Measurements from ENCODE around the gene CEACAM20.
"Not testable (repeated sequence)": the region's sequence is repeated elsewhere in the genome, so short reads cannot be mapped to it uniquely, and the experiment has no call there.

Gene CEACAM20

GRCh38 chr19:44529536-44529935, at the start of gene CEACAM20:
TSS of gene CEACAM20 (minus strand) at chr19:44529675. CDS start at chr19:44529509, 166 bp downstream.
- in situ Hi-C loops (cut with MboI; ENCODE audit: low sequenced_read_pairs): no loop called here

DNA sequence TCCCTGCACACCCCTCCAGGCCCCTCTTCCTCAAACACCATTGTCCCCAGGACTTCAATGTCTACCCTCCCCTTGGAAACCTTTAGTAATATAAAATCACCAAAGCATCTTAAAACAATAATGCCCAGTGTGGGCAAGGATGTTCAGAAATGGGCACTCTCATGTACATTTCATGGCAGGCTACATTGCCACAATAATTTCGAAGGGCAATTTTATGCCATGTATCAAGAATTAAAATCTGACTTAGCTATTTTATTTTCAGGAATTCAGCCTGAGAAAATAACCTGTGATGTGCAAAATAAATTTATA, 48.0 kb upstream of the CEACAM20 start:
- in situ Hi-C loops (cut with MboI; ENCODE audit: low sequenced_read_pairs): no loop called here

GRCh38 chr19:44576843-44577565, 47.5 kb upstream of the CEACAM20 start:
- in situ Hi-C loops (cut with MboI; ENCODE audit: low sequenced_read_pairs): no loop called here

DNA sequence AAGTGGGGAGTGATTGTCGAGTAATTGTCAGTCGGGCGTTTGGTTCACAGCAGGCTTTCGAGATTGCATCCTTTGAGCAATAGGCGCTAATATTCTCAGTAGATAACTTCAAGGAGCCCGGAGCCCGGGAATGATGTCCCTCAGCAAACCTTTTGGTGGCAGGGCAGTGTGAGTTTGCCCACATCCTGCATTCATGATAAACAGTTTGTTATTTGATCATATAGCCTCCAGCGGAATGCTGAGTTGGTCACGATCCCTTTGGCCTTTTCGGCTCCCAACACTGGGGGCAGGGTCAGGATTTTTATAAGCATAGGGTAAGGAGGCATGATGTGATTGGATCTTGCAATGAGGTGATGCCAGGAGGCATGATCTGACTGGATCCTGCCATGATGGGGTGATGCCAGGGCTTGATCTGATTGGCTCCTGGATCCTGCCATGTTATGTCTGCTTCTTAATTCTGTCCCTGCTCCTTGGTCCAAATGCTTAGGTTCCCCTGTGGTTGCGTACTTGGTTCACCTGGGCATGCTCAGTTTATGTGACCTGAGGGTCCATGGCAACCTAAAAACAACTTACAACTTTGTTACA, 45.7 kb upstream of the CEACAM20 start:
- in situ Hi-C loops (cut with MboI; ENCODE audit: low sequenced_read_pairs): no loop called here

DNA sequence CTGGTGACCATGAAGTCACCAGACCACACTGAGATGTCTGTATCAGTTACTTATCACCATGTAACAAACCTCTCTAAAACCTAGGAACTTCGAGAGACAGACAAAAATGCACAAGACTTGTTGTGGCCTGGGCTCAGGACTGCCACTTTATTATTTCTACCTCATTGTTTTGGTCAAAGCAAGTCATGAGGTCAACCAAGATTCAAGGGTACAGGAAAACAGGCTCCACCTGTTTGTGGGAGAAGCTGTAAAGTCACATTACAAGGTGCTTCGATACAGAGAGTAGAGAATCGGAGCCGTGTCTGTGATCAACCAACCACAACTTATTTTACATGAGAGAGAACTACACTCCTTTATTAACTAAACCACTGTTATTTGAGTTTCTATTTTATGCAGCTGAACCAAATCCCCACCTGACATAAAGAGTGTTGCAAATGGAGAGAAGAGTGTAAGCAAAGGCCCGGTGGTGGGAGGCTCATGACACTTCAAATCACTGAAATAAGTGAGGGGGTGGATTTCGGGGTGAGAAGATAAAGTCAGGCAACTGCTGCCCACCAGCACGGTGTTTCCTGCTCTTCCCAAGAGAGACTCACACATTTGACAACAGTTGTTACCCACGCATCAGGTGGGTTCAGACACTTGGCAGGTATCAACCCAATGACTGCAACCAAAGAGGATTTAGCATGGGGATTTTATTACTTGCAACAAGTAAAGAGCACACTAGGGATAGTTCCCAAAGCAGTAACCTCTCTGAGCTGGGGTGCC, 44.9 kb upstream of the CEACAM20 start:
- in situ Hi-C loops (cut with MboI; ENCODE audit: low sequenced_read_pairs): loop anchor here (5.0 kb wide), 1 partner anchor 88 kb away; no protein-coding TSS in a partner anchor

DNA sequence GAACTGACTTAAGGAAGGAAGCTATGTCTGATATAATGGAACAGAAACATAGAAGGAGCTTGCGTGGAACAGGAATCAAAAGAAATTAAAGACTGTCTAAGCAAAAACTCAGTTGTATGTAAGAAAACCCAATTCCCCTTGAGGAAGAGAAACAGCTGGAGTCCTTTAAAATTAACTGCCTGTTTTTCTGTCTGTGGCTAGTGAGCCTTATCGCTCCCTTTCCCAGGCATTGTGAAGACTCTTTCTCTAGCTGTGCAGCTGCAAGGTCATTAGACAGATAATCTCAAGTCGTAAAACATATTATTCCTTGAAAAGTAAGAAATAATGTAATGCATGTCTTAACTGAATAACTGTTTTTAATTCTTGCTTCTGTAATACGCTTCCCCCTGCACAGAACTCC, 44.2 kb upstream of the CEACAM20 start:
- in situ Hi-C loops (cut with MboI; ENCODE audit: low sequenced_read_pairs): loop anchor here (5.0 kb wide), 1 partner anchor 89 kb away; no protein-coding TSS in a partner anchor

GRCh38 chr19:44573183-44573582, 43.7 kb upstream of the CEACAM20 start:
- in situ Hi-C loops (cut with MboI; ENCODE audit: low sequenced_read_pairs): loop anchor here (5.0 kb wide), 1 partner anchor 89 kb away; no protein-coding TSS in a partner anchor

GRCh38 chr19:44572581-44572900, 43.1 kb upstream of the CEACAM20 start:
- in situ Hi-C loops (cut with MboI; ENCODE audit: low sequenced_read_pairs): loop anchor here (5.0 kb wide), 1 partner anchor 90 kb away; no protein-coding TSS in a partner anchor

DNA sequence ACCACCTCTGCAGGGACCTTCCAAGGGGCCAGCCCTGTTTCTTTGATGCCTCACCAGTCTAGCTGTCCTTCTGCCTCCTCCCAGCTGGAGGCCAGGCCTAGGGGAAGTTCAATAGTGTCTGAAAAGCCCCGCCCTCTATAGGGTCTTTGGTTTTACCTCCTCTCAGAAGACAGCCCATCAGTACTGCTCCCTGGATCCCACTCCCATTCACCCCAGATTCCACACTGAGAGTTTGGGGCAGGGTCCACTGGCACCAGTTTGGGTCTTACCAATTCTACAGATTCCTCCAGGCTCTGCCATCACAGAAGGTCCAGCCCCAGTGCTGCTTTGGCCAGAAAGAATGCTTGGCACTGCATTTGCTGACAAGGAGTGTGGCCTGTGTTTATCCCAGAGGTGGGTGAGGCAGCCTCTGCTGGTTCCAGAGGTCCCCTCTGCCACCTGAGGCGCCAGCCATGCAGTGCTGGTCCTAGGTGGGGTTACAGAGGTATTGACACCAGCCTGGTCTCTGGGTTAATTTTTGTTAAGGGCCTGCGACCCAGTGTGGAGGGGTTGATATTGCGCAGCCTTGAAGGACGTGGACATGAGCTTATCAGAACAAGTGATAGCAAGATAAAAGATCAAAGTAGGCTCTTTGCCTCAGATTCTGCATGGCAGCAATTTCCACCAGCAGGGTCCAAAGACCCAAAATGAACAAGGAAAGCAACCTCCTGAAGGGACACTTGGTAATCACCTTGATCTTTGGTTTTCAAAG, 42.5 kb upstream of the CEACAM20 start:
- in situ Hi-C loops (cut with MboI; ENCODE audit: low sequenced_read_pairs): loop anchor here (5.0 kb wide), 1 partner anchor 90 kb away; no protein-coding TSS in a partner anchor

- in situ Hi-C loops (cut with MboI; ENCODE audit: low sequenced_read_pairs): loop anchor here (5.0 kb wide), 1 partner anchor 91 kb away; no protein-coding TSS in a partner anchor
These were observed 41.7 kb upstream of the CEACAM20 start for GRCh38 chr19:44570984-44571684.

DNA sequence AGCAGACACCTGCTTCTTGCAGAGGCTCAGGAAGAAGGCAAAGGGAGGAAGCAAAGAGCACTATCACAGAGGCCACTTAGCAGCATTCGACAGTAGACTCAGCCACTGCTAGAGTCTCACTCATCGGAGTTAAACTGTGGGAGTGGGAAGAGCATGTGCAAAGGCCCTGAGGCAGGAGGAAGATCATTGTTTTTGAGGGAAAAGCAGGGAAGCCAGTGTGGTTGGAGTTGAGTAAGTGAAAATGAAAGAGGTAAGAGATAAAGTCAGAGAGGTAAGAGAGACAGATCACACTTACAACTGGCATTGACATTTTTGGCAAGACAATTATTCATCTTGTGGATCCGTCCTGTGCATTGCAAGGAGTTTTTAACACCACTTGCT, 41.1 kb upstream of the CEACAM20 start:
- in situ Hi-C loops (cut with MboI; ENCODE audit: low sequenced_read_pairs): loop anchor here (5.0 kb wide), 1 partner anchor 92 kb away; no protein-coding TSS in a partner anchor

DNA sequence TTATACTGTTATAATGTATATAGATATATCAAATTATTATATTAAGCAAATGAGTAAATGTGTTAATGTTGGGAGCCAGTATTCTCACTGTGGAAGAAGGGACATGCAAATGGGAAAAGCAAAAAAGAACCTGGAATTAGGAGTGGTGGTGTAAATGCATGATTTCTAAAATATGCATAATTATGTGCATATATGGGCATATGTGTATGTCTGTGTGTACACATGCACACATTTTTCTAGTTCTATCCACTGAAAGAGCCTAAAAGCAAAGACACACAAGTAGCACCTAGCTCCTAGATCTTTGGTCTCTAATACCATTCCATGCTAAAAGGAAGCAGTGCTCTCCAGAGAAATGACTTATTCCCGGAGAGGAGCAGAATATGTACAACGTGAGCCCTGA, 38.3 kb upstream of the CEACAM20 start:
- in situ Hi-C loops (cut with MboI; ENCODE audit: low sequenced_read_pairs): no loop called here

GRCh38 chr19:44566984-44567383, 37.5 kb upstream of the CEACAM20 start:
- in situ Hi-C loops (cut with MboI; ENCODE audit: low sequenced_read_pairs): no loop called here

DNA sequence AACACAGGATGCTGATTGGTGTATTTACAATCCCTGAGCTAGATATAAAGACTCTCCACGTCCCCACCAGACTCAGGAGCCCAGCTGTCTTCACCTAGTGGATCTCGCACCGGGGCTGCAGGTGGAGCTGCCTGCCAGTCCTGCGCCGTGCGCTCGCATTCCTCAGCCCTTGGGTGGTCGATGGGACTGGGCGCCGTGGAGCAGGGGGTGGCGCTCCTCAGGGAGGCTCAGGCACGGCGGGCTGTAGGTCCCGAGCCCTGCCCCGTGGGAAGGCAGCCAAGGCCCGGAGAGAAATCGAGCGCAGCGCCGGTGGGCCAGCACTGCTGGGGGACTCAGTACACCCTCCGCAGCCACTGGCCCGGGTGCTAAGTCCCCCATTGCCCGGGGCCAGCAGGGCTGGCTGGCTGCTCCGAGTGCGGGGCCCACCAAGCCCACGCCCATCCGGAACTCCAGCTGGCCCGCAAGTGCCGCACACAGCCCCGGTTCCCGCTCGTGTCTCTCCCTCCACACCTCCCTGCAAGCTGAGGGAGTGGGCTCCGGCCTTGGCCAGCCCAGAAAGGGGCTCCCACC, 33.7 kb upstream of the CEACAM20 start:
- in situ Hi-C loops (cut with MboI; ENCODE audit: low sequenced_read_pairs): not testable (repeated sequence)

DNA sequence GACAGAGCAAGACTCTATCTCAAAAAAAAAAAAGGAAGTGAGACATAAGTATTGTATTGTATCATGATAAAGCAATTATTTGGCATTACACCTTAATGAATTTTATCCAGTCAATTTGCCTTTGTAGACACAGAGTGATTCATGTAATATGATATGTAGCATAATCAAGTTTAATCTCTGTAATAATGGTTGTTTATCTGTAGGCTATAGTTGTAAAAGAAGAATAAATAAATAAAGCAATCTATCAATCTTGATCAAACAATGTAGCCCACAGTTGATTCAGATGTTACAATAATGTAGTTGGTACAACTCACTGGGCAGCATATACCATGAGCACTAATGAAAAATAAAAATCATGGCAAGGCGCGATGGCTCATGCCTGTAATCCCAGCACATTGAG, 28.5 kb upstream of the CEACAM20 start:
- in situ Hi-C loops (cut with MboI; ENCODE audit: low sequenced_read_pairs): no loop called here

DNA sequence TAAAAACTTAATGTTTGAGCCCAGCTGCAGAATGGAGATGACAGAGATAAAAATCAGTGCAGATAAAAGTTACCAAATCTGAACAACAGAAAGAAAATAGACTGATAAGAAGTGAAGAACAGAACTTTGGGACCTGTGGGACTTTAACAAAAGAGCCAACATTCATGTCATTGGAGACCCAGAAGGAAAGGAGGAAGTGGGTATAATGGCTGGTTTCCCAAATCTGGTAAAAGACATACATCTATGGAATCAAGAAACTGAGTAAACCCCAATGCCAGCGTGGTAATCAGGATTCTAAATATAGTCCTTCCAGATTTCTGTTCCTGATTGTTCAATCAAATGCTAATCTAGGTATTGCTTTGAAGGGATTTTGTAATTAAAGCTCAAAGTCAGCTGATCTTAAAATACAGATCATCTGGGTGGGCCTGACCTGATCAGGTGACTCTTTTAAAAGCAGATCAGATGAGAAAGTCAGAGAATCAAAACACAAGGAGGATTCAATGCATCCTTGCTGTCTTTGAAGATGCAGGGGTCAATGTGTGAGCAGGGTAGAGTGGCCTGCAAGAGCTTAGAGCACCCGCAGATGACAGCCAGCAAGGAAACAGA, 25.3 kb upstream of the CEACAM20 start:
- in situ Hi-C loops (cut with MboI; ENCODE audit: low sequenced_read_pairs): no loop called here

- in situ Hi-C loops (cut with MboI; ENCODE audit: low sequenced_read_pairs): no loop called here
These were observed 24.1 kb upstream of the CEACAM20 start for GRCh38 chr19:44553478-44554171.

- in situ Hi-C loops (cut with MboI; ENCODE audit: low sequenced_read_pairs): no loop called here
These were observed 22.8 kb upstream of the CEACAM20 start for GRCh38 chr19:44552324-44552723.

DNA sequence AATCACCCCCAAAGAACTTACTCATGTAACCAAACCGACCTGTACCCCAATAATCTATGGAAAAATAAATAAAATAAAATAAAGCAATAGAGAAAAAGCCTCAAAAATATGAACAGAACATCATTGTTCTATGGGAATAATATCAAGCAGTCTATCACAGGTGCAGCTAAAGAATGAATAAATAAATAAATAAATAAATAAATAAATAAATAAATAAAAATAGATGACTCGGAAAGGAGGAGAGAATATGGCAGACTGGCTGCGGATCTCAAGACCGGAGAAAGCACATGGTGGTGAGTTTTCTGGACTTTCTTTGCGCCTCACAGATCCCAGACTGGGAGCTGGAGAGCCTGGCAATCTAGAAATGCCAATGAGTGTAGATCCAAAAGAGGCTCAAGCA, 22.4 kb upstream of the CEACAM20 start:
- in situ Hi-C loops (cut with MboI; ENCODE audit: low sequenced_read_pairs): no loop called here
